Gastrocnemius medialis (tissue), 4 donors: ENCODE results near the gene AMT. TPM values are rescaled to one million over a fixed set of nuclear protein-coding genes. Genes with fewer than 3 reads are reported as not detected.

Source experiments
- ATAC-seq, 2 donors: fragments of 150-250 bp; one replicate each; pipeline ENCODE4 v1.9.1; 2016
- DNase-seq, 2 donors: peaks; one replicate each; pipeline ENCODE4 v3.0.0-alpha.2; 2019
- H3K27ac ChIP-seq, 4 donors: fragments of 200-600 bp; sonication (generic); 1 replicate in 1 of 4; 2 replicates in 3 of 4; pipeline ENCODE4 v1.5.1; 2016 to 2018; ENCODE audit warnings: mild to moderate bottlenecking in 2 of 4, moderate library complexity in 1 of 4
- H3K27me3 ChIP-seq, 3 donors: fragments of 200-600 bp; sonication (generic) in 2 of 3; 1 replicate in 1 of 3; 2 replicates in 2 of 3; pipeline versions ENCODE4 v1.5.1 to v1.6.0; 2016 to 2019; ENCODE audit warnings: mild to moderate bottlenecking in 1 of 3, moderate library complexity in 1 of 3
- H3K36me3 ChIP-seq, 2 donors: fragments of 200-600 bp; sonication (generic) in 1 of 2; one replicate each; pipeline ENCODE4 v1.5.1; 2017 to 2018
- H3K4me1 ChIP-seq, 2 donors: fragments of 200-600 bp; sonication (generic) in 1 of 2; one replicate each; pipeline ENCODE4 v1.5.1; 2016 to 2017; ENCODE audit warnings: mild to moderate bottlenecking in 2 of 2
- H3K4me3 ChIP-seq, 4 donors: fragments of 200-600 bp; sonication (generic) in 3 of 4; 1 replicate in 1 of 4; 2 replicates in 3 of 4; pipeline ENCODE4 v1.5.1; 2016 to 2019; ENCODE audit warnings: mild to moderate bottlenecking in 2 of 4
- H3K9me3 ChIP-seq, 3 donors: fragments of 200-600 bp; sonication (generic) in 2 of 3; 1 replicate in 1 of 3; 2 replicates in 2 of 3; pipeline ENCODE4 v1.5.1; 2016 to 2019
- POLR2A ChIP-seq, 2 donors: fragments of 450-650 bp; IDR thresholded peaks; one replicate each; pipeline ENCODE4 v1.6.1; 2017; ENCODE audit warnings: antibody characterized with exemption in 2 of 2, mild to moderate bottlenecking in 2 of 2, moderate library complexity in 2 of 2
- in situ Hi-C, 4 donors: fragments of 200-750 bp; cut with MboI; loops; one replicate each; pipeline versions ENCODE4 v1.15.0 to v1.8.0; 2017; ENCODE audit warnings: low sequenced_read_pairs in 4 of 4
- intact Hi-C: fragments of 100-400 bp; cut with DNase I; formaldehyde crosslinking; loops from one replicate; pipeline ENCODE4 v1.15.1; 2023; ENCODE audit warnings: low total_unique reads
- total RNA-seq, 4 donors: library from RNA; depleted of rRNA; stranded (reverse); fragments of >200 nt; gene quantifications; one replicate each; pipeline versions ENCODE4 v1.1.0 to v1.2.3, GENCODE V29; 2016
- TF ChIP-seq, protein P1 (sequence below), 5 experiments: fragments of 450-650 bp in 3 of 5; fragments of 200-600 bp in 2 of 5; sonication (generic) in 2 of 5; IDR thresholded peaks in 4 of 5; conservative IDR thresholded peaks in 1 of 5; 1 replicate in 4 of 5; 2 replicates in 1 of 5; pipeline ENCODE4 v1.5.1; 2016 to 2019; ENCODE audit warnings: antibody characterized with exemption in 5 of 5, mild to moderate bottlenecking in 3 of 5, moderate library complexity in 3 of 5

AMT gene
- total RNA-seq, 4 donors from 2014 or later, result 0.52 to 1.3 (median 1.1) TPM; not detected in 1

GRCh38 chr3:49371946-49372345 is 50.3 kb downstream of the AMT start:
- intact Hi-C loops, result no loop called here
- no peak for DNase-seq
- no peaks in the 10 kb centered on the region for H3K9me3 ChIP-seq
- TF ChIP-seq, protein P1, sequence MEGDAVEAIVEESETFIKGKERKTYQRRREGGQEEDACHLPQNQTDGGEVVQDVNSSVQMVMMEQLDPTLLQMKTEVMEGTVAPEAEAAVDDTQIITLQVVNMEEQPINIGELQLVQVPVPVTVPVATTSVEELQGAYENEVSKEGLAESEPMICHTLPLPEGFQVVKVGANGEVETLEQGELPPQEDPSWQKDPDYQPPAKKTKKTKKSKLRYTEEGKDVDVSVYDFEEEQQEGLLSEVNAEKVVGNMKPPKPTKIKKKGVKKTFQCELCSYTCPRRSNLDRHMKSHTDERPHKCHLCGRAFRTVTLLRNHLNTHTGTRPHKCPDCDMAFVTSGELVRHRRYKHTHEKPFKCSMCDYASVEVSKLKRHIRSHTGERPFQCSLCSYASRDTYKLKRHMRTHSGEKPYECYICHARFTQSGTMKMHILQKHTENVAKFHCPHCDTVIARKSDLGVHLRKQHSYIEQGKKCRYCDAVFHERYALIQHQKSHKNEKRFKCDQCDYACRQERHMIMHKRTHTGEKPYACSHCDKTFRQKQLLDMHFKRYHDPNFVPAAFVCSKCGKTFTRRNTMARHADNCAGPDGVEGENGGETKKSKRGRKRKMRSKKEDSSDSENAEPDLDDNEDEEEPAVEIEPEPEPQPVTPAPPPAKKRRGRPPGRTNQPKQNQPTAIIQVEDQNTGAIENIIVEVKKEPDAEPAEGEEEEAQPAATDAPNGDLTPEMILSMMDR (IDR thresholded peaks at IDR 0.05 in 4 of 5, conservative IDR thresholded peaks at IDR 0.05 in 1 of 5), result no peak
- no peak for TF ChIP-seq POLR2A (IDR thresholded peaks at IDR 0.05)
- no peak overlapping the region for H3K27ac ChIP-seq
- in situ Hi-C loops, result no loop called here
- H3K27me3 ChIP-seq, result no peaks in the 10 kb centered on the region
- H3K36me3 ChIP-seq, result peaks cover 0 to 63% of the 10 kb centered on the region in 2 donors
- ATAC-seq, result no peak
- peaks cover 0 to 3% of the 10 kb centered on the region in 2 donors for H3K4me1 ChIP-seq
- H3K4me3 ChIP-seq, result no peak overlapping the region

DNA sequence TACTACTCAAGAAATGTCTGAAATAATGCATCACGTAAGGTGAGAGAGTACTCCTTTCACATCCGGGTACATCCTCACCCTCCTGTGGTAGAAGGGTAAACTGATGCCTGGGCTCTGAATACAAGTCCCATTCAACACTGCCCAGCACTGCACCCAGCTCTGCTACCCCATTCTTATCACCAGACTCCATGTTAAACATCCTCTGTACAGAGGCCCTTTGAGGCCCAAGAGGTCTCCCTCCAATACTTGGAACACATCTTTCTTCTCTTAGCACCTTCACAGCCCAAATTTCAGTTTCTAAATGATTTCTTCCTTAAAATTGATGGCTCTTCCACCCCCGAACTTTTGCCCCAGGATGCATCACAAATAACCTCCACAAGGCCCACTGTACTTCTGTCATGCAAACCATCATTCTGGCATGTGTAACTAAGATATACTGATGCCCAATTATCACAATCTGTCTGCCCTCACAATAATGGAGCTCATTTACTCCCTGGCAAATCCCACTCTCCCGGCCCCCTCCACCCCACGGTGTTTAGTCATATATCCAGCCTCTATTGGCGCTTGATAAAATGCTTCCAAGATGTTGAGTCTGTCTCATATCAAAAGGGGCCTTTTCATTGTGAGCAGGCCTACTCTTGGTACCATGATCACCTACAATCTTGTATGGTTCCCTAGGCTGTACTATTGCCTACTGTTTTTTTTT is 51.5 kb downstream of the AMT start:
- ATAC-seq (no peak), DNase-seq (no peak)
- no peaks in the 10 kb centered on the region for H3K9me3 ChIP-seq
- TF ChIP-seq, protein P1 (IDR thresholded peaks at IDR 0.05 in 4 of 5, conservative IDR thresholded peaks at IDR 0.05 in 1 of 5), result no peak
- TF ChIP-seq POLR2A (IDR thresholded peaks at IDR 0.05), result no peak
- intact Hi-C loops (no loop called here), in situ Hi-C loops (no loop called here)
- H3K27ac ChIP-seq, result no peak overlapping the region
- H3K4me1 ChIP-seq, result peaks cover 0 to 3% of the 10 kb centered on the region in 2 donors
- no peaks in the 10 kb centered on the region for H3K27me3 ChIP-seq
- H3K4me3 ChIP-seq, result no peak overlapping the region
- H3K36me3 ChIP-seq, result peaks cover 0 to 75% of the 10 kb centered on the region in 2 donors

Other genes with a start within 250 kb of the AMT start
- gene C3orf62, start 145.2 kb downstream of the AMT start, total RNA-seq, result 1 to 10 TPM in 2 of 4 donors, under 1 TPM in 2; 0.78 to 1.9 (median 1.3) TPM
- gene USP4, start 82.4 kb downstream of the AMT start, total RNA-seq, result 10 to 100 TPM in 1 of 4 donors, 1 to 10 TPM in 3; 7.2 to 10.2 (median 9.1) TPM
- gene GPX1, start 64.1 kb downstream of the AMT start, total RNA-seq, result 100 to 1,000 TPM in 3 of 4 donors, 10 to 100 TPM in 1; 75.2 to 157 (median 123) TPM
- 100 to 1,000 TPM; 244 to 411 (median 282) TPM for gene RHOA, start 10.5 kb downstream of the AMT start, total RNA-seq
- gene TCTA, start 10.1 kb downstream of the AMT start, total RNA-seq, result 10 to 100 TPM; 12.0 to 25.8 (median 15.1) TPM
- gene NICN1, start 6.9 kb upstream of the AMT start, total RNA-seq, result 1 to 10 TPM; 1.9 to 7.0 (median 3.8) TPM
- gene DAG1, start 47.8 kb upstream of the AMT start, total RNA-seq, result 100 to 1,000 TPM in 3 of 4 donors, 10 to 100 TPM in 1; 95.0 to 177 (median 109) TPM
- under 1 TPM; 0.10 to 0.24 (median 0.21) TPM for gene BSN, start 132.0 kb upstream of the AMT start, total RNA-seq